ENCODE data around the gene CLCNKB.

CLCNKB gene

DNA sequence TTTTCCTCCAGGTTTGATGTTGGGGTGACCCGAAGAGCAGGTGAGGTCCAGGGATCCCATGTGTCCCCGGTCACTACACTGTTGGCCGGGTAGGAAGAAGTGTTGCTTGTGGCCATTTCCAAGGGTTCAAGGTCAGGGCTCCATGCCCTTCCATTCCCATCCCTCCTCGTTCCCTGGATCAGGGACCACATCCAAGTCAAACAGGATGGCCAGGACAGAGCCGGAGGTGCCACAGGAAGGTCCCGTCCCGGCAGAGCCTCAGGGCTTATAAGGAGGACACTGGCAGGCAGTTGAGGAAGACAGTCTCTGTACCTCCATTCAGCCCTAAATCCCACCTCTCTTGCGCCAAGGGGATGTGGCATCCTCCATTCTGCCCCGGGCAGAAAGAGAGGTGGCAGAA lies 51.9 kb downstream of the CLCNKB start:
- no peak for DNase-seq (ENCODE audit: low spot score)

DNA sequence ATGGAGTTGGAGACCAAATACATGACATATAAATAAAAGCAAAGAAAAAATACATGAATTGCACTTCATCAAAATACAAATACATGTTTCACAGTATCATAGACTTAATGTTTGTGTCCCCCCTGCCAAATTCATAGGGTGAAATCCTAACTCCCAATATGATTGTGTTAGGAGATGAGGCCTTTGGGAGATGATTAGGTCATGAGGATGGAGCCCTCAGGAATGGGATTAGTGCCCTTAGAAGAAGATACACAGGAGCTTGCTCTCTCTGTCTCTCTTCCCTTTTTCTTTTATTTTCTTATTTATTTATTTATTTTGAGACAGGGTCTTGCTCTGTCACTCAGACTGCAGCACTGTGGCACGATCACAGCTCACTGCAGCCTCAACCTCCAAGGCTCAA lies 55.8 kb downstream of the CLCNKB start:
- DNase-seq (ENCODE audit: low spot score): no peak

DNA sequence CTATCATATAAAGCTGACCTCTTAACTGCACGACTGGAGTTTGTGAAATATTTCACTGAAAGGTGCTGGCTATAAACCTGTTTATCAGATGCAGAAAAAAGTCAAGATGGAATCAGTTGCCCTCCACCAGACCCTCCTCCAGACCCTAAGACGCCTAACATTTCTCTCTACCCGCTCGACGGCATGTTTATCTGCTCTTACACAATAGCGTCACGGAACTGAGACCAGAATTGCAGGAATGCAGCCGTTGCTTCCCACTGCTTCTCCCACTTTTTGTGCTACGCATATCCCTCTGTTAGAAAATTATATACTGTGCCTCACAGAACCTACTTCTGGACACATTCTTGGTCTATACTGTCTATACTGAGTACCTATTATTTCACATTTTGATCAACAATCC lies 58.0 kb downstream of the CLCNKB start:
- DNase-seq (ENCODE audit: low spot score): no peak
